ENCODE measurements around the gene TENM3.

TENM3 gene

DNA sequence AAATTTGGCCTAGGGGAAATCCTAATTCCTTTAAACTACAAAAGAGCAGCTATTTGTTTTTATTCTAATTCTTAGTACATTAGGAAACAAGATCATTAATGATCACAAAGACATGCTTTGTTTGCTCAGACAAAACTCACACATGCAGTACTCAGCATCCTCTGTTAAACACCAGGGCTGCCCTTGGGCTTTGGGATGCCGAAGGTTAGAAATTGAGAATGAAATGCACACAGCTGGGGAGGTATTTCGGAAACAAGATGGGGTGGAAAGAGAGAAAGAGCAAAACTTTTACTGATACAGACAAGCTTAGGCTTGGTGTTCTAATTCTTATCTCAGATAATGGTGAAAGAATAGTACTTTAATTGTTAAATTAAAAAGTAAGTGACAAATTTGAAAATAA, 451.3 kb downstream of the TENM3 start:
- no peak for TF ChIP-seq EZH2phosphoT487 (IDR thresholded peaks at IDR 0.05; ENCODE audit: low read depth)
- TF ChIP-seq, protein P1, sequence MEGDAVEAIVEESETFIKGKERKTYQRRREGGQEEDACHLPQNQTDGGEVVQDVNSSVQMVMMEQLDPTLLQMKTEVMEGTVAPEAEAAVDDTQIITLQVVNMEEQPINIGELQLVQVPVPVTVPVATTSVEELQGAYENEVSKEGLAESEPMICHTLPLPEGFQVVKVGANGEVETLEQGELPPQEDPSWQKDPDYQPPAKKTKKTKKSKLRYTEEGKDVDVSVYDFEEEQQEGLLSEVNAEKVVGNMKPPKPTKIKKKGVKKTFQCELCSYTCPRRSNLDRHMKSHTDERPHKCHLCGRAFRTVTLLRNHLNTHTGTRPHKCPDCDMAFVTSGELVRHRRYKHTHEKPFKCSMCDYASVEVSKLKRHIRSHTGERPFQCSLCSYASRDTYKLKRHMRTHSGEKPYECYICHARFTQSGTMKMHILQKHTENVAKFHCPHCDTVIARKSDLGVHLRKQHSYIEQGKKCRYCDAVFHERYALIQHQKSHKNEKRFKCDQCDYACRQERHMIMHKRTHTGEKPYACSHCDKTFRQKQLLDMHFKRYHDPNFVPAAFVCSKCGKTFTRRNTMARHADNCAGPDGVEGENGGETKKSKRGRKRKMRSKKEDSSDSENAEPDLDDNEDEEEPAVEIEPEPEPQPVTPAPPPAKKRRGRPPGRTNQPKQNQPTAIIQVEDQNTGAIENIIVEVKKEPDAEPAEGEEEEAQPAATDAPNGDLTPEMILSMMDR (IDR thresholded peaks at IDR 0.05; ENCODE audit: low read depth, low read length) = no peak
- H3K36me3 ChIP-seq (replicated peaks; ENCODE audit: low read depth, low read length) = no peaks in the 10 kb centered on the region
- H3K4me3 ChIP-seq (ENCODE audit: low read length) = no peak overlapping the region
- H4K20me1 ChIP-seq (ENCODE audit: insufficient read depth, low read length) = no peaks in the 10 kb centered on the region
- no peak overlapping the region for H3K27ac ChIP-seq (ENCODE audit: low read length)
- H3K4me1 ChIP-seq (ENCODE audit: low read length) = peaks cover 7% of the 10 kb centered on the region; the same call in 1 of the 2 replicates
- H3K27me3 ChIP-seq (ENCODE audit: low read depth, low read length) = no peaks in the 10 kb centered on the region
- H2AFZ ChIP-seq (ENCODE audit: low read depth, low read length) = no peak overlapping the region
- no peaks in the 10 kb centered on the region for H3K79me2 ChIP-seq (ENCODE audit: low read length)
- no peak overlapping the region for H3K4me2 ChIP-seq (ENCODE audit: low read length)
- H3K9ac ChIP-seq (ENCODE audit: low read length) = no peak overlapping the region
- H3K9me3 ChIP-seq (ENCODE audit: insufficient read depth, low read length) = no peaks in the 10 kb centered on the region

DNA sequence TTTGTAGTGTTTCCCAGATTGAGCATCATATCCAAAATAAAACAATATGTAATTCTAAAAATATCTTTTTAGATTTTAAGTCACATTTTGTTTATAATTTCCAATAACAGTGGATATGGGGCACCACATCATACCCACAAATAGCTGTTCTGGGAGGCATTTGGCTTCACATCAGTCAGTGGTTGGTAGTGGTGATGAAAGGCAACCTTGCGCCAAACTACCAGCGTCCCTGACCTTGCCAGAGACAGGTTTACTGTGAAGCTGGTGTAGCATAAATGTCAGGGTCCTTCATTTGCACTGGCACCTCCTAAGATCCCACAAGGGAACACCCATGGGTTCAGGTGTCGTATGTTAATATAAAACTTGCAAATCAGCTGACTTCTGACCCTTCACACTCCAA, 451.8 kb downstream of the TENM3 start:
- TF ChIP-seq, protein P1 (IDR thresholded peaks at IDR 0.05; ENCODE audit: low read depth, low read length) = no peak
- TF ChIP-seq EZH2phosphoT487 (IDR thresholded peaks at IDR 0.05; ENCODE audit: low read depth) = no peak
- no peaks in the 10 kb centered on the region for H3K36me3 ChIP-seq (replicated peaks; ENCODE audit: low read depth, low read length)

DNA sequence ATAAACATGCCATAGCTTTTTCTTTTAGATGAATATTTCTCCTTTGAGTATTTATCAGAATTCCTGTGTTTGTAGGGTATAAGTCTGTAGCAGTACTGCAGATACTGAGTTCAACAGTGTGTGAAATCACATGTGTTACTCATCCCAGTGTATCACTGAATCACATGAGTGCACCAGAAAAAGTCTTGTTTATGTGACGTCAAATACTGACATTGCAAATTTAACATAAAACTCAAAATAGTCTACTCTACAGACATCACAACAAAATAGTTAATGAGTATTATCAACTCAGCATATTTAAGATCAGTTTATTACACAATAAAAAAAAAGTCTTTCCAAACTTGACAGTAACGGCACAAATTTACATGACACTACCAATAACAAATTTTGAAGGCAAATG, 452.6 kb downstream of the TENM3 start:
- Histone ChIP-seq H3K79me2 (ENCODE audit: low read length) (no peaks in the 10 kb centered on the region), H2AFZ (ENCODE audit: low read depth, low read length) (no peak overlapping the region), H3K4me2 (ENCODE audit: low read length) (no peak overlapping the region), H3K9me3 (ENCODE audit: insufficient read depth, low read length) (no peaks in the 10 kb centered on the region), H3K4me1 (ENCODE audit: low read length) (peaks cover 7% of the 10 kb centered on the region; the same call in 1 of the 2 replicates), H3K27me3 (ENCODE audit: low read depth, low read length) (no peaks in the 10 kb centered on the region), H3K27ac (ENCODE audit: low read length) (no peak overlapping the region), H3K4me3 (ENCODE audit: low read length) (no peak overlapping the region), H3K36me3 (replicated peaks; ENCODE audit: low read depth, low read length) (no peaks in the 10 kb centered on the region), H3K9ac (ENCODE audit: low read length) (no peak overlapping the region), H4K20me1 (ENCODE audit: insufficient read depth, low read length) (no peaks in the 10 kb centered on the region)
- TF ChIP-seq, protein P1 (IDR thresholded peaks at IDR 0.05; ENCODE audit: low read depth, low read length) = no peak
- no peak for TF ChIP-seq EZH2phosphoT487 (IDR thresholded peaks at IDR 0.05; ENCODE audit: low read depth)

More for the DNA sequence above, 451.8 kb downstream of the TENM3 start:
- no peak overlapping the region for H2AFZ ChIP-seq (ENCODE audit: low read depth, low read length)
- no peak overlapping the region for H3K9ac ChIP-seq (ENCODE audit: low read length)
- no peaks in the 10 kb centered on the region for H4K20me1 ChIP-seq (ENCODE audit: insufficient read depth, low read length)
- H3K27ac ChIP-seq (ENCODE audit: low read length) = no peak overlapping the region
- H3K27me3 ChIP-seq (ENCODE audit: low read depth, low read length) = no peaks in the 10 kb centered on the region
- no peaks in the 10 kb centered on the region for H3K79me2 ChIP-seq (ENCODE audit: low read length)
- H3K4me2 ChIP-seq (ENCODE audit: low read length) = no peak overlapping the region
- H3K4me1 ChIP-seq (ENCODE audit: low read length) = peaks cover 7% of the 10 kb centered on the region; the same call in 1 of the 2 replicates
- H3K4me3 ChIP-seq (ENCODE audit: low read length) = no peak overlapping the region
- no peaks in the 10 kb centered on the region for H3K9me3 ChIP-seq (ENCODE audit: insufficient read depth, low read length)

DNA sequence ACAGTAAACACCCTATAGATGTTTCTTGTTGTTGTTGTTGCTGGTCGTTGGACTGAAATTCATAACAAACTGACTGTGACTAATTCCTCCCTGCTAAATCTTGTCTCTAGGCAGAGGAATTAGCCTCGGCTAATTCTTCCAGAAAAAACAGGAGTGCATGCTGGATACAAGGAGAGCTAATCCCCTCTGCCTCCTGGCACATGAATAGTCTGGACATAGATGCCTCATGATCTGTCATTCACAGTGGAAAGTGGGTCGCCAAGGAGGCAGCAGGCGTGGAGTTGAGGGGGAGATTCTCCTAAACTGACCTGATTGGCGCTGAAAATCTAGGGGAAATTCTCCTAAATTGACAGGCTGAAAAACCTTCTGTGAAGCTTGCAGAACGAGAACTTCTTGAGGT, 453.9 kb downstream of the TENM3 start:
- H3K27ac ChIP-seq (ENCODE audit: low read length) = no peak overlapping the region
- H3K9ac ChIP-seq (ENCODE audit: low read length) = no peak overlapping the region
- no peaks in the 10 kb centered on the region for H3K9me3 ChIP-seq (ENCODE audit: insufficient read depth, low read length)
- H3K4me3 ChIP-seq (ENCODE audit: low read length) = no peak overlapping the region
- no peak overlapping the region for H3K4me2 ChIP-seq (ENCODE audit: low read length)
- no peak overlapping the region for H2AFZ ChIP-seq (ENCODE audit: low read depth, low read length)
- no peaks in the 10 kb centered on the region for H3K79me2 ChIP-seq (ENCODE audit: low read length)
- H3K4me1 ChIP-seq (ENCODE audit: low read length) = no peaks in the 10 kb centered on the region
- no peaks in the 10 kb centered on the region for H3K36me3 ChIP-seq (replicated peaks; ENCODE audit: low read depth, low read length)
- no peaks in the 10 kb centered on the region for H3K27me3 ChIP-seq (ENCODE audit: low read depth, low read length)
- TF ChIP-seq EZH2phosphoT487 (IDR thresholded peaks at IDR 0.05; ENCODE audit: low read depth) = no peak
- TF ChIP-seq, protein P1 (IDR thresholded peaks at IDR 0.05; ENCODE audit: low read depth, low read length) = no peak
- no peaks in the 10 kb centered on the region for H4K20me1 ChIP-seq (ENCODE audit: insufficient read depth, low read length)
